Smooth muscle cell (in vitro differentiated cells): Measurements from ENCODE around the gene ARG1. TPM values are rescaled to one million over a fixed set of nuclear protein-coding genes. Genes with fewer than 3 reads are reported as not detected.

Experiments
- DNase-seq: peaks from one replicate; lab custom pipeline; 2025; ENCODE audit not compliant: unreplicated experiment; lab: John Stamatoyannopoulos, UW
- H2AFZ ChIP-seq: fragments of 200-600 bp; sonication (generic); 2 replicates; pipeline ENCODE4 v1.6.0; 2016; ENCODE audit warnings: antibody characterized with exemption, low read depth, mild to moderate bottlenecking
- H3F3A ChIP-seq: fragments of 200-600 bp; sonication (generic); 2 replicates; pipeline ENCODE4 v1.6.0; 2017; ENCODE audit warnings: antibody characterized with exemption, low read depth
- H3K27ac ChIP-seq: fragments of 200-600 bp; sonication (generic); 2 replicates; pipeline ENCODE4 v1.5.1; 2016; ENCODE audit warnings: low read depth, mild to moderate bottlenecking
- H3K27me3 ChIP-seq: fragments of 200-600 bp; sonication (generic); 2 replicates; pipeline ENCODE4 v1.6.1; 2016; ENCODE audit warnings: low read depth, mild to moderate bottlenecking
- H3K36me3 ChIP-seq: fragments of 200-600 bp; sonication (generic); 2 replicates; pipeline ENCODE4 v1.5.1; 2016; ENCODE audit warnings: low read depth
- H3K4me1 ChIP-seq: fragments of 200-600 bp; sonication (generic); 2 replicates; pipeline ENCODE4 v1.5.1; 2016; ENCODE audit warnings: low read depth
- H3K4me2 ChIP-seq: fragments of 200-600 bp; sonication (generic); 2 replicates; pipeline ENCODE4 v1.6.0; 2016; ENCODE audit warnings: mild to moderate bottlenecking
- H3K4me3 ChIP-seq: fragments of 200-600 bp; sonication (generic); 2 replicates; pipeline ENCODE4 v1.5.1; 2016; ENCODE audit warnings: mild to moderate bottlenecking
- H3K79me2 ChIP-seq: fragments of 200-600 bp; sonication (generic); 2 replicates; pipeline ENCODE4 v1.6.0; 2016; ENCODE audit warnings: low read depth, mild to moderate bottlenecking
- H3K9ac ChIP-seq: fragments of 200-600 bp; sonication (generic); 2 replicates; pipeline ENCODE4 v1.6.0; 2016; ENCODE audit warnings: low read depth
- H3K9me3 ChIP-seq: fragments of 200-600 bp; sonication (generic); replicated peaks from 2 replicates; pipeline ENCODE4 v1.5.1; 2016; ENCODE audit warnings: low read depth
- H4K20me1 ChIP-seq: fragments of 200-600 bp; sonication (generic); 2 replicates; pipeline ENCODE4 v1.6.0; 2016; ENCODE audit warnings: low read depth
- WGBS: methylation state at CpG from one replicate; pipeline ENCODE4 v1.1.7; 2016; ENCODE audit warnings: low lambda C conversion rate; 5-methylcytosine and 5-hydroxymethylcytosine counted together
- polyA plus RNA-seq: library from polyadenylated mRNA; unstranded; fragments of >200 nt; fragmentation: Nextera tagmentation; extraction: Ambion mirVana; gene quantifications from 2 replicates; pipeline ENCODE4 v1.2.1, GENCODE V29; 2016
- total RNA-seq: library from RNA; depleted of rRNA; stranded (reverse); fragments of >200 nt; gene quantifications from 2 replicates; pipeline ENCODE4 v1.2.3, GENCODE V29; 2014
- TF ChIP-seq, protein P1 (sequence below): fragments of 200-600 bp; sonication (generic); IDR thresholded peaks from 2 replicates; pipeline ENCODE4 v1.5.1; 2017; ENCODE audit warnings: borderline replicate concordance, mild to moderate bottlenecking, antibody characterized with exemption; ENCODE audit not compliant: insufficient read depth, poor library complexity, severe bottlenecking

The ARG1 gene
- total and polyA plus RNA-seq, 2 experiments from 2014 or later = not detected

DNA sequence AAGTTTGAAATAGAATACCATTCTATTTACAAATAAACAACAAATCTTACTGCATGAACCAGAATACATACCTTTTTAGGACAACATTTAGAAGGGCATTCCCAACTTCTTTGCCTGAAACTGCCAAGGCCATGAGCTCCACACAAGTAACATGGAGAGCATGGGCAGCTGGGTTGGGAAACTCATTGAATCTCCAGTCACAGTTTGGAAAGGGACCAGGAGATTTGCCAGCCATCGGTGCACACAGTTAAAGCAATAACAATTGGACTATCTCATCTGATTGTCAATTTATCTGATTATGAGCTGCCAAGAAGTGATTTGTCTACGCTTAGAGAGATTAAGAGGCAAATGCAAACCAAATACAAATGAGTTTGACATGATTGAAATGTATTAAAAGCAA, 19.9 kb downstream of the ARG1 start:
- Histone ChIP-seq H3F3A (no peaks in the 10 kb centered on the region), H3K4me3 (no peak overlapping the region), H3K4me1 (no peaks in the 10 kb centered on the region), H3K27me3 (no peaks in the 10 kb centered on the region), H3K36me3 (peaks cover 59% of the 10 kb centered on the region), H4K20me1 (no peaks in the 10 kb centered on the region), H3K27ac (no peak overlapping the region), H3K9ac (no peak overlapping the region), H3K4me2 (no peak overlapping the region), H3K9me3 (no peaks in the 10 kb centered on the region), H2AFZ (no peak overlapping the region), H3K79me2 (no peaks in the 10 kb centered on the region)
- TF ChIP-seq, protein P1, sequence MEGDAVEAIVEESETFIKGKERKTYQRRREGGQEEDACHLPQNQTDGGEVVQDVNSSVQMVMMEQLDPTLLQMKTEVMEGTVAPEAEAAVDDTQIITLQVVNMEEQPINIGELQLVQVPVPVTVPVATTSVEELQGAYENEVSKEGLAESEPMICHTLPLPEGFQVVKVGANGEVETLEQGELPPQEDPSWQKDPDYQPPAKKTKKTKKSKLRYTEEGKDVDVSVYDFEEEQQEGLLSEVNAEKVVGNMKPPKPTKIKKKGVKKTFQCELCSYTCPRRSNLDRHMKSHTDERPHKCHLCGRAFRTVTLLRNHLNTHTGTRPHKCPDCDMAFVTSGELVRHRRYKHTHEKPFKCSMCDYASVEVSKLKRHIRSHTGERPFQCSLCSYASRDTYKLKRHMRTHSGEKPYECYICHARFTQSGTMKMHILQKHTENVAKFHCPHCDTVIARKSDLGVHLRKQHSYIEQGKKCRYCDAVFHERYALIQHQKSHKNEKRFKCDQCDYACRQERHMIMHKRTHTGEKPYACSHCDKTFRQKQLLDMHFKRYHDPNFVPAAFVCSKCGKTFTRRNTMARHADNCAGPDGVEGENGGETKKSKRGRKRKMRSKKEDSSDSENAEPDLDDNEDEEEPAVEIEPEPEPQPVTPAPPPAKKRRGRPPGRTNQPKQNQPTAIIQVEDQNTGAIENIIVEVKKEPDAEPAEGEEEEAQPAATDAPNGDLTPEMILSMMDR = no peak
- no peak for DNase-seq
- 92% methylated on average over 2 of the region's 2 CpGs for WGBS

DNA sequence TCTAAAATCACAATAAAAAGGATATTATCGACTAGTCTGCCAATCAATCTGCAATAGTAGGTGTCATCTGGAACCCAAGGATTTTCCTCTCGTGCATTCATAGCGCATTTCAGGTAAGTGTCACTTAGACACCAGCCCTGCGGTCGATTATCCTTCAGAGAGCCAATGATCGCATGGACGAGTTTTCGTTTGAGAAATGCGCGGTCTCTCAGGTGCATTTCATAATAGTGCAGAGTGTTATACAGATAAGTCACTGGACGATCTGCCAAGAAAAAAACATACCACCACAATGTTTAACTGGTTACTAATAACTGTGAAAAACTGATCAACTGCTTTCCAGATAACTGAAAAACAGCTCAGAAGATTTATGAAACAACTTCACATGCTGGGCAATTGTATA, 21.0 kb downstream of the ARG1 start:
- TF ChIP-seq, protein P1 = no peak
- Histone ChIP-seq H3F3A (no peaks in the 10 kb centered on the region), H3K4me3 (no peak overlapping the region), H3K4me2 (no peak overlapping the region), H3K9me3 (no peaks in the 10 kb centered on the region), H3K27ac (no peak overlapping the region), H3K79me2 (no peaks in the 10 kb centered on the region), H3K36me3 (peaks cover 65% of the 10 kb centered on the region), H3K9ac (no peak overlapping the region), H3K4me1 (no peaks in the 10 kb centered on the region), H3K27me3 (no peaks in the 10 kb centered on the region), H2AFZ (no peak overlapping the region), H4K20me1 (no peaks in the 10 kb centered on the region)
- no peak for DNase-seq
- 97% methylated on average over 11 of the region's 11 CpGs for WGBS

DNA sequence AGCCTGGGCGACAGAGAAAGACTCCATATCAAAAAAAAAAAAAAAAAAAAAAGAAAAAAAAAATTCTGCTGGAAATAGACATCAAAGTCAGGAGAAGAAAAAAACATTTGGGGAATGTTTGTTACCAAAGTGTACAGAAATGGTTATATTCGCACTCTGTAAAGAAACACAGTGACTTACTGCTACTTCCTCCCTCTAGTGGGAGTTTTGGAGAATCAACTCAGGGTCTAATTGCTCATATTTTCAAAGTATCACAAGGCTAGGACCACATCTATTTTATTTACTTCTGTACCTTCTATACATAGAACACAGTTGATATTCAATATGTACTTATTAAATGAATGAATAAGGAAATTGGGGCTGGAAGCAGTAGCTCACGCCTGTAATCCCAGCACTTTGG, 24.4 kb downstream of the ARG1 start:
- TF ChIP-seq, protein P1 = no peak
- Histone ChIP-seq H3F3A (no peaks in the 10 kb centered on the region), H3K9ac (no peak overlapping the region), H4K20me1 (no peaks in the 10 kb centered on the region), H3K4me3 (no peak overlapping the region), H3K79me2 (no peaks in the 10 kb centered on the region), H2AFZ (no peak overlapping the region), H3K27ac (no peak overlapping the region), H3K4me2 (no peak overlapping the region), H3K27me3 (no peaks in the 10 kb centered on the region), H3K36me3 (peaks cover 67% of the 10 kb centered on the region), H3K4me1 (no peaks in the 10 kb centered on the region), H3K9me3 (no peaks in the 10 kb centered on the region)
- no peak for DNase-seq
- 95% methylated on average over 3 of the region's 3 CpGs for WGBS

DNA sequence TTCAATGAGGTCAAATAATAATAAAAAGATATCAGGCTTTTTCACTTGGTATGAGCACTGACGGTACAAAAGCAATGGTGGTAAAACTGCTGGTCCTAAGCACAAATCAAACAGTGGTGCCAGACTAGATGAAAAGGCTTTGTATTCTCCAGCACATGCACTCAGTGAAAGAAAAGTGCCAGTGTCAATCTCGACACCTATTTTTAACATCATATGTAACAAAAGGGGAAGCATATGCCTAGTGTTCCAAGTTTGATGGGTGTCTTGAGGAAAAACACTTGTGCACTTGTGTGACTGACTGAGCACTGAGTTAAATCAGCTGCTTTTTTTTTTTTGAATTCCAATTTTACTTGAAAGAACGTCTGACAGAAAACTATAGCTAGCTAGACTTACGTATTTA, 27.7 kb downstream of the ARG1 start:
- no peaks in the 10 kb centered on the region for H3F3A ChIP-seq
- peaks cover 55% of the 10 kb centered on the region for H3K36me3 ChIP-seq
- H2AFZ ChIP-seq = no peak overlapping the region
- no peaks in the 10 kb centered on the region for H3K79me2 ChIP-seq
- H3K4me1 ChIP-seq = no peaks in the 10 kb centered on the region
- H3K9ac ChIP-seq = no peak overlapping the region
- TF ChIP-seq, protein P1 = no peak
- H4K20me1 ChIP-seq = no peaks in the 10 kb centered on the region
- no peak for DNase-seq
- H3K4me3 ChIP-seq = no peak overlapping the region
- WGBS = 93% methylated on average over 4 of the region's 4 CpGs
- H3K27me3 ChIP-seq = no peaks in the 10 kb centered on the region
- H3K9me3 ChIP-seq = no peaks in the 10 kb centered on the region
- H3K27ac ChIP-seq = no peak overlapping the region
- H3K4me2 ChIP-seq = no peak overlapping the region
